ENCODE measurements around the gene LAG3. TPM values are rescaled to one million over a fixed set of nuclear protein-coding genes. Genes with fewer than 3 reads are reported as not detected.

The LAG3 gene
- total and polyA plus RNA-seq, 10 of the 15 experiments (the other 5 are each of a cell fraction or from before 2014, with no cell fraction given): 0.52 to 4.2 (median 1.0) TPM; not detected in 1

GRCh38 chr12:6745741-6746525, 26.4 kb upstream of the LAG3 start:
- Histone ChIP-seq H3K4me2 (ENCODE audit: control insufficient read depth, insufficient read depth) (peak overlapping the region; percentile 44), H4K20me1 (ENCODE audit: control insufficient read depth, insufficient read depth) (no peaks in the 10 kb centered on the region), H2AFZ (ENCODE audit: control insufficient read depth, low read depth, low read length) (peak overlapping the region; percentile 67), H3K4me1 (ENCODE audit: control insufficient read depth, insufficient read depth, low read length) (peaks cover 13% of the 10 kb centered on the region), H3K36me3 (ENCODE audit: control insufficient read depth in 2 of 2, insufficient read depth in 2 of 2, low read length in 1 of 2) (peaks cover 6 to 10% of the 10 kb centered on the region in 2 experiments; a peak in 3 of 4 replicates), H3K4me3 (no peak overlapping the region), H3K27me3 (replicated peaks in 1 of 2; ENCODE audit: control insufficient read depth in 2 of 2, insufficient read depth in 2 of 2, low read length in 1 of 2) (no peaks in the 10 kb centered on the region), H3K9me3 (replicated peaks; ENCODE audit: control insufficient read depth, insufficient read depth, low read length) (peaks cover 5% of the 10 kb centered on the region), H3K27ac (ENCODE audit: control insufficient read depth, insufficient read depth) (peak overlapping the region; percentile 76), H3K9ac (ENCODE audit: control insufficient read depth, insufficient read depth, low read length) (peak overlapping the region; percentile 58), H3K79me2 (ENCODE audit: control insufficient read depth, insufficient read depth, low read length) (no peaks in the 10 kb centered on the region; the same call in 1 of the 2 replicates)
- no TSS peak for BruUV-seq (replicated peaks)
- WGBS (ENCODE audit: insufficient coverage, insufficient replicate concordance, low lambda C conversion rate, missing lambda C conversion rate): 47% methylated on average over 13 of the region's 13 CpGs
- in situ Hi-C loops (cut with MboI): no loop called here
- CTCF ChIA-PET: interaction anchor here (0.7 to 0.8 kb wide), 4 partner anchors 8 to 79 kb away, joined by 3 to 4 read pairs (median 3); partner anchors contain the start of gene MLF2
- SMC1A ChIA-PET (ENCODE audit: uncharacterized antibody, unreplicated experiment): interaction anchor here (1.3 kb wide), 1 partner anchor 9 kb away, joined by 3 read pairs; no protein-coding TSS in a partner anchor
- FAIRE-seq: peak; percentile 13
- RAD21 ChIA-PET (ENCODE audit: unreplicated experiment): interaction anchor here (0.8 to 1.7 kb wide), 3 partner anchors 8 to 22 kb away, joined by 3 to 5 read pairs (median 5); partner anchors contain the start of genes COPS7A and MLF2
- no peak for DNase-seq (ENCODE audit: low read depth, low spot score)
- POLR2A ChIA-PET: interaction anchor here (0.6 kb wide), 3 partner anchors 21 to 169 kb away, joined by 3 to 6 read pairs (median 4); partner anchors contain the start of gene ENO2
- peak; percentile 95 for TF ChIP-seq SPI1 (IDR thresholded peaks at IDR 0.05; ENCODE audit: borderline replicate concordance, insufficient read depth, low read depth, low read length)
- TF ChIP-seq CREB1 (IDR thresholded peaks at IDR 0.05; ENCODE audit: low read depth): 0 out of 2 replicates have a peak, but pooled peaks have one; percentile 11
- TF ChIP-seq CHD4 (IDR thresholded peaks at IDR 0.05): no peak
- TF ChIP-seq RBBP5 (conservative IDR thresholded peaks at IDR 0.05): no peak
- TF ChIP-seq RUNX3 (IDR thresholded peaks at IDR 0.05; ENCODE audit: low read length): peak; percentile 43
- TF ChIP-seq, protein P1, sequence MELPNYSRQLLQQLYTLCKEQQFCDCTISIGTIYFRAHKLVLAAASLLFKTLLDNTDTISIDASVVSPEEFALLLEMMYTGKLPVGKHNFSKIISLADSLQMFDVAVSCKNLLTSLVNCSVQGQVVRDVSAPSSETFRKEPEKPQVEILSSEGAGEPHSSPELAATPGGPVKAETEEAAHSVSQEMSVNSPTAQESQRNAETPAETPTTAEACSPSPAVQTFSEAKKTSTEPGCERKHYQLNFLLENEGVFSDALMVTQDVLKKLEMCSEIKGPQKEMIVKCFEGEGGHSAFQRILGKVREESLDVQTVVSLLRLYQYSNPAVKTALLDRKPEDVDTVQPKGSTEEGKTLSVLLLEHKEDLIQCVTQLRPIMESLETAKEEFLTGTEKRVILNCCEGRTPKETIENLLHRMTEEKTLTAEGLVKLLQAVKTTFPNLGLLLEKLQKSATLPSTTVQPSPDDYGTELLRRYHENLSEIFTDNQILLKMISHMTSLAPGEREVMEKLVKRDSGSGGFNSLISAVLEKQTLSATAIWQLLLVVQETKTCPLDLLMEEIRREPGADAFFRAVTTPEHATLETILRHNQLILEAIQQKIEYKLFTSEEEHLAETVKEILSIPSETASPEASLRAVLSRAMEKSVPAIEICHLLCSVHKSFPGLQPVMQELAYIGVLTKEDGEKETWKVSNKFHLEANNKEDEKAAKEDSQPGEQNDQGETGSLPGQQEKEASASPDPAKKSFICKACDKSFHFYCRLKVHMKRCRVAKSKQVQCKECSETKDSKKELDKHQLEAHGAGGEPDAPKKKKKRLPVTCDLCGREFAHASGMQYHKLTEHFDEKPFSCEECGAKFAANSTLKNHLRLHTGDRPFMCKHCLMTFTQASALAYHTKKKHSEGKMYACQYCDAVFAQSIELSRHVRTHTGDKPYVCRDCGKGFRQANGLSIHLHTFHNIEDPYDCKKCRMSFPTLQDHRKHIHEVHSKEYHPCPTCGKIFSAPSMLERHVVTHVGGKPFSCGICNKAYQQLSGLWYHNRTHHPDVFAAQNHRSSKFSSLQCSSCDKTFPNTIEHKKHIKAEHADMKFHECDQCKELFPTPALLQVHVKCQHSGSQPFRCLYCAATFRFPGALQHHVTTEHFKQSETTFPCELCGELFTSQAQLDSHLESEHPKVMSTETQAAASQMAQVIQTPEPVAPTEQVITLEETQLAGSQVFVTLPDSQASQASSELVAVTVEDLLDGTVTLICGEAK (IDR thresholded peaks at IDR 0.05; ENCODE audit: borderline replicate concordance): peak; percentile 61; the same call in 1 of the 2 replicates
- TF ChIP-seq GABPA (IDR thresholded peaks at IDR 0.05; ENCODE audit: low read depth): peak; percentile 67
- no peak for TF ChIP-seq ZNF24 (IDR thresholded peaks at IDR 0.05)
- TF ChIP-seq NR2F1 (conservative IDR thresholded peaks at IDR 0.05): no peak
- no peak for TF ChIP-seq SIN3A (IDR thresholded peaks at IDR 0.05; ENCODE audit: low read depth, low read length)
- 0 out of 2 replicates have a peak, but pooled peaks have one; percentile 31 for TF ChIP-seq TAF1 (IDR thresholded peaks at IDR 0.05; ENCODE audit: borderline replicate concordance, low read depth, low read length)
- TF ChIP-seq EGR1 (IDR thresholded peaks at IDR 0.05; ENCODE audit: borderline replicate concordance in 1 of 2, low read depth in 2 of 2, low read length in 2 of 2): no peak
- TF ChIP-seq, protein P2, sequence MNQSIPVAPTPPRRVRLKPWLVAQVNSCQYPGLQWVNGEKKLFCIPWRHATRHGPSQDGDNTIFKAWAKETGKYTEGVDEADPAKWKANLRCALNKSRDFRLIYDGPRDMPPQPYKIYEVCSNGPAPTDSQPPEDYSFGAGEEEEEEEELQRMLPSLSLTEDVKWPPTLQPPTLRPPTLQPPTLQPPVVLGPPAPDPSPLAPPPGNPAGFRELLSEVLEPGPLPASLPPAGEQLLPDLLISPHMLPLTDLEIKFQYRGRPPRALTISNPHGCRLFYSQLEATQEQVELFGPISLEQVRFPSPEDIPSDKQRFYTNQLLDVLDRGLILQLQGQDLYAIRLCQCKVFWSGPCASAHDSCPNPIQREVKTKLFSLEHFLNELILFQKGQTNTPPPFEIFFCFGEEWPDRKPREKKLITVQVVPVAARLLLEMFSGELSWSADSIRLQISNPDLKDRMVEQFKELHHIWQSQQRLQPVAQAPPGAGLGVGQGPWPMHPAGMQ (IDR thresholded peaks at IDR 0.05; ENCODE audit: borderline replicate concordance): no peak
- no peak for TF ChIP-seq BRCA1 (IDR thresholded peaks at IDR 0.05; ENCODE audit: low read depth, low read length)
- 0 out of 2 replicates have a peak, but pooled peaks have one; percentile 51 for TF ChIP-seq YY1 (IDR thresholded peaks at IDR 0.05; ENCODE audit: low read depth, low read length)
- TF ChIP-seq MTA3 (IDR thresholded peaks at IDR 0.05; ENCODE audit: borderline replicate concordance, low read length): peak; percentile 23; the same call in 1 of the 2 replicates
- TF ChIP-seq BACH1 (IDR thresholded peaks at IDR 0.05; ENCODE audit: borderline replicate concordance): 0 out of 2 replicates have a peak, but pooled peaks have one; percentile 17
- TF ChIP-seq ZBED1 (IDR thresholded peaks at IDR 0.05; ENCODE audit: borderline replicate concordance): peak; percentile 33; the same call in 1 of the 2 replicates
- peak; percentile 82 for ATAC-seq
- intact Hi-C loops (cut with micrococcal nuclease; ENCODE audit: unreplicated experiment): no loop called here

All from GM12878 (cell line).